HCT116 (cell line): ENCODE data around the gene ITFG1. TPM values are rescaled to one million over a fixed set of nuclear protein-coding genes. Genes with fewer than 3 reads are reported as not detected.

Experiments
- ATAC-seq: fragments of 200-7000 bp; cut with Tn5 transposase; 2 replicates; pipeline ENCODE4 v1.9.1; 2020; ENCODE audit warnings: mild to moderate bottlenecking, moderate library complexity
- BruUV-seq: library from RNA; stranded (reverse); fragments of 400-500 nt; replicated peaks from 2 replicates; lab custom pipeline; 2021; lab: Mats Ljungman, UMichigan
- CTCF ChIA-PET: fragments of 300-600 bp; sonication (Branson Sonifier 250); formaldehyde crosslinking; loops from one replicate; lab custom pipeline; 2021; ENCODE audit warnings: antibody characterized with exemption; lab: Charles Lee
- POLR2A ChIA-PET: fragments of 300-600, 350-600 bp; sonication (Branson Sonifier 250); formaldehyde crosslinking; loops from one replicate; lab custom pipeline; 2021; ENCODE audit warnings: antibody characterized with exemption; lab: Charles Lee
- RAD21 ChIA-PET, 2 experiments: fragments of 300-600 bp; sonication (Branson Sonifier 250); formaldehyde crosslinking; loops; one replicate each; lab custom pipeline; 2023; ENCODE audit warnings: low total read pairs in 2 of 2; ENCODE audit not compliant: uncharacterized antibody in 2 of 2, unreplicated experiment in 2 of 2, low non-redundant PET in 1 of 2; lab: Charles Lee
- DNase-seq: peaks from one replicate; pipeline ENCODE4 v3.0.0-alpha.2; 2010; ENCODE audit warnings: low read depth, low spot score
- H2AFZ ChIP-seq: fragments of 200-600 bp; shearing (Covaris generic), sonication (generic); 2 replicates; pipeline ENCODE4 v1.6.1; 2017; ENCODE audit warnings: low read depth, mixed run types, mixed read lengths, antibody characterized with exemption, low read length; ENCODE audit not compliant: poor library complexity, severe bottlenecking
- H3K27ac ChIP-seq: 2 replicates; pipeline ENCODE4 v1.5.1; 2012; ENCODE audit warnings: low read depth, low read length
- H3K27me3 ChIP-seq: fragments of 200-600 bp; sonication (generic); 2 replicates; pipeline ENCODE4 v1.6.1; 2016; ENCODE audit warnings: mixed run types, low read length, mixed read lengths; ENCODE audit not compliant: insufficient read depth
- H3K36me3 ChIP-seq, 2 experiments: fragments of 200-500 bp in 1 of 2; fragments of 200-600 bp in 1 of 2; sonication (Bioruptor generic) in 1 of 2; sonication (generic) in 1 of 2; 2 replicates each; pipeline versions ENCODE4 v1.5.1 to v1.6.1; 2014 to 2016; ENCODE audit warnings: low read length in 2 of 2, inconsistent platforms in 1 of 2, mixed read lengths in 1 of 2, mixed run types in 1 of 2; ENCODE audit not compliant: insufficient read depth in 2 of 2, control insufficient read depth in 1 of 2
- H3K4me1 ChIP-seq, 2 experiments: fragments of 200-600 bp in 1 of 2; sonication (generic) in 1 of 2; 2 replicates each; pipeline versions ENCODE4 v1.5.1 to v1.6.1; 2012 to 2017; ENCODE audit warnings: low read length in 2 of 2, inconsistent platforms in 1 of 2, mild to moderate bottlenecking in 1 of 2, mixed read lengths in 1 of 2, mixed run types in 1 of 2, moderate library complexity in 1 of 2; ENCODE audit not compliant: insufficient read depth in 2 of 2, control insufficient read depth in 1 of 2
- H3K4me2 ChIP-seq: fragments of 200-600 bp; sonication (generic); 2 replicates; pipeline ENCODE4 v1.6.1; 2017; ENCODE audit warnings: mixed run types, low read length, mixed read lengths
- H3K4me3 ChIP-seq, 2 experiments: fragments of 200-600 bp in 1 of 2; sonication (generic) in 1 of 2; replicated peaks in 1 of 2; 2 replicates each; pipeline ENCODE4 v1.5.1; 2011 to 2016; ENCODE audit warnings: low read length in 2 of 2, control low read depth in 1 of 2, low read depth in 1 of 2, mild to moderate bottlenecking in 1 of 2, mixed read lengths in 1 of 2, mixed run types in 1 of 2
- H3K79me2 ChIP-seq: fragments of 200-600 bp; sonication (generic); 2 replicates; pipeline ENCODE4 v1.6.1; 2017; ENCODE audit warnings: mild to moderate bottlenecking, mixed run types, low read length, moderate library complexity, mixed read lengths; ENCODE audit not compliant: insufficient read depth
- H3K9ac ChIP-seq: fragments of 200-600 bp; sonication (generic); 2 replicates; pipeline ENCODE4 v1.6.1; 2016; ENCODE audit warnings: low read length, mixed read lengths
- H3K9me2 ChIP-seq: fragments of 200-600 bp; sonication (generic), shearing (Covaris generic); 2 replicates; pipeline ENCODE4 v1.6.1; 2017; ENCODE audit warnings: mixed run types, mild to moderate bottlenecking, moderate library complexity; ENCODE audit not compliant: insufficient read depth
- H3K9me3 ChIP-seq, 2 experiments: fragments of 200-500 bp in 1 of 2; fragments of 200-600 bp in 1 of 2; sonication (Bioruptor generic) in 1 of 2; sonication (generic) in 1 of 2; 2 replicates each; pipeline ENCODE4 v1.6.1; 2014 to 2017; ENCODE audit warnings: low read length in 2 of 2, mixed read lengths in 2 of 2, inconsistent platforms in 1 of 2, low read depth in 1 of 2, mild to moderate bottlenecking in 1 of 2, mixed run types in 1 of 2, moderate library complexity in 1 of 2; ENCODE audit not compliant: control insufficient read depth in 1 of 2, insufficient read depth in 1 of 2
- H4K20me1 ChIP-seq: fragments of 200-600 bp; sonication (generic), shearing (Covaris generic); 2 replicates; pipeline ENCODE4 v1.6.1; 2017; ENCODE audit warnings: mixed run types, mild to moderate bottlenecking, moderate library complexity; ENCODE audit not compliant: insufficient read depth
- CBX3 ChIP-seq: IDR thresholded peaks from 2 replicates; pipeline ENCODE4 v1.6.1; 2012; ENCODE audit warnings: low read depth
- CEBPB ChIP-seq: IDR thresholded peaks from 2 replicates; pipeline ENCODE4 v1.6.1; 2012; ENCODE audit warnings: low read depth
- CTCF ChIP-seq, 3 experiments: fragments of 200-600 bp in 1 of 3; sonication (generic) in 1 of 3; IDR thresholded peaks in 2 of 3; conservative IDR thresholded peaks in 1 of 3; 2 replicates each; pipeline ENCODE4 v1.5.1; 2012 to 2017; ENCODE audit warnings: low read depth in 2 of 3, low read length in 2 of 3, antibody characterized with exemption in 1 of 3, borderline replicate concordance in 1 of 3, control low read depth in 1 of 3, mild to moderate bottlenecking in 1 of 3, mixed read lengths in 1 of 3, mixed run types in 1 of 3, moderate library complexity in 1 of 3; ENCODE audit not compliant: insufficient read depth in 1 of 3
- ELF1 ChIP-seq: IDR thresholded peaks from 2 replicates; pipeline ENCODE4 v1.6.1; 2012; ENCODE audit warnings: low read depth, borderline replicate concordance
- EZH2 ChIP-seq: fragments of 200-600 bp; sonication (generic); IDR thresholded peaks from 2 replicates; pipeline ENCODE4 v1.6.1; 2017; ENCODE audit warnings: antibody characterized with exemption, mixed run types
- EZH2phosphoT487 ChIP-seq: fragments of 200-600 bp; IDR thresholded peaks from 2 replicates; pipeline ENCODE4 v1.6.1; 2018; ENCODE audit warnings: antibody characterized with exemption, borderline replicate concordance
- MAX ChIP-seq: IDR thresholded peaks from 2 replicates; pipeline ENCODE4 v1.6.1; 2012
- POLR2A ChIP-seq: IDR thresholded peaks from 2 replicates; pipeline ENCODE4 v1.7.0; 2011; ENCODE audit warnings: borderline replicate concordance; ENCODE audit not compliant: insufficient read depth, insufficient read length; ENCODE audit errors: extremely low read depth
- RAD21 ChIP-seq: IDR thresholded peaks from 2 replicates; pipeline ENCODE4 v1.6.1; 2012; ENCODE audit warnings: low read depth, mild to moderate bottlenecking
- REST ChIP-seq: IDR thresholded peaks from 2 replicates; pipeline ENCODE4 v1.6.1; 2012; ENCODE audit warnings: low read depth
- SP1 ChIP-seq: IDR thresholded peaks from 2 replicates; pipeline ENCODE4 v1.6.1; 2012; ENCODE audit warnings: low read depth
- TCF7L2 ChIP-seq: IDR thresholded peaks from 2 replicates; pipeline ENCODE4 v1.7.0; 2011; ENCODE audit warnings: borderline replicate concordance, inconsistent platforms; ENCODE audit not compliant: insufficient read depth, insufficient read length; ENCODE audit errors: extremely low read depth
- intact Hi-C: fragments of 100-400 bp; cut with micrococcal nuclease; formaldehyde crosslinking; loops from 2 replicates; pipeline ENCODE4 v1.10.0; 2022
- total RNA-seq: library from RNA; stranded (reverse); gene quantifications from one replicate; pipeline ENCODE4 v1.2.1, GENCODE V29; 2021; ENCODE audit not compliant: unreplicated experiment
- TF ChIP-seq, protein P1 (sequence below): IDR thresholded peaks from 2 replicates; pipeline ENCODE4 v1.6.1; 2011; ENCODE audit warnings: mild to moderate bottlenecking, low read length, moderate library complexity; ENCODE audit not compliant: insufficient replicate concordance; ENCODE audit errors: extremely low read depth

The ITFG1 gene
- total RNA-seq, 1 experiment from 2014 or later: 24.9 TPM

- Histone ChIP-seq H3K9ac (no peak overlapping the region), H3K27ac (no peak overlapping the region), H3K27me3 (no peaks in the 10 kb centered on the region), H2AFZ (no peak overlapping the region), H3K4me1 (no peaks in the 10 kb centered on the region), H3K9me2 (no peaks in the 10 kb centered on the region), H4K20me1 (no peaks in the 10 kb centered on the region), H3K4me3 (no peak overlapping the region), H3K9me3 (no peaks in the 10 kb centered on the region), H3K36me3 (no peaks in the 10 kb centered on the region), H3K79me2 (no peaks in the 10 kb centered on the region), H3K4me2 (no peak overlapping the region)
- ATAC-seq (no peak), DNase-seq (no peak)
- ChIA-PET RAD21 (no interaction called here), CTCF (no interaction called here), POLR2A (no interaction called here)
- intact Hi-C loops: no loop called here
- no TSS peak for BruUV-seq
- TF ChIP-seq CTCF (IDR thresholded peaks at IDR 0.05 in 2 of 3, conservative IDR thresholded peaks at IDR 0.05 in 1 of 3; ENCODE audit: borderline replicate concordance in 1 of 3, insufficient read depth in 1 of 3, low read depth in 2 of 3, low read length in 2 of 3): no peak
- TF ChIP-seq CEBPB: no peak
- TF ChIP-seq CBX3: no peak
- no peak for TF ChIP-seq EZH2
- TF ChIP-seq SP1: no peak
- no peak for TF ChIP-seq POLR2A
- no peak for TF ChIP-seq ELF1
- no peak for TF ChIP-seq MAX
- TF ChIP-seq REST: no peak
- TF ChIP-seq EZH2phosphoT487: no peak
- TF ChIP-seq, protein P1, sequence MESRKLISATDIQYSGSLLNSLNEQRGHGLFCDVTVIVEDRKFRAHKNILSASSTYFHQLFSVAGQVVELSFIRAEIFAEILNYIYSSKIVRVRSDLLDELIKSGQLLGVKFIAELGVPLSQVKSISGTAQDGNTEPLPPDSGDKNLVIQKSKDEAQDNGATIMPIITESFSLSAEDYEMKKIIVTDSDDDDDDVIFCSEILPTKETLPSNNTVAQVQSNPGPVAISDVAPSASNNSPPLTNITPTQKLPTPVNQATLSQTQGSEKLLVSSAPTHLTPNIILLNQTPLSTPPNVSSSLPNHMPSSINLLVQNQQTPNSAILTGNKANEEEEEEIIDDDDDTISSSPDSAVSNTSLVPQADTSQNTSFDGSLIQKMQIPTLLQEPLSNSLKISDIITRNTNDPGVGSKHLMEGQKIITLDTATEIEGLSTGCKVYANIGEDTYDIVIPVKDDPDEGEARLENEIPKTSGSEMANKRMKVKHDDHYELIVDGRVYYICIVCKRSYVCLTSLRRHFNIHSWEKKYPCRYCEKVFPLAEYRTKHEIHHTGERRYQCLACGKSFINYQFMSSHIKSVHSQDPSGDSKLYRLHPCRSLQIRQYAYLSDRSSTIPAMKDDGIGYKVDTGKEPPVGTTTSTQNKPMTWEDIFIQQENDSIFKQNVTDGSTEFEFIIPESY: no peak
- TF ChIP-seq RAD21: no peak
- TF ChIP-seq TCF7L2: no peak
Observed at GRCh38 chr16:47371271-47372014, 89.4 kb downstream of the ITFG1 start.
